PC-3 (cell line): Measurements from ENCODE around the gene RRM2. TPM values are rescaled to one million over a fixed set of nuclear protein-coding genes. Genes with fewer than 3 reads are reported as not detected.

Experiments
- ATAC-seq: fragments of 200-7000 bp; cut with Tn5 transposase; 2 replicates; pipeline ENCODE4 v1.9.1; 2020; ENCODE audit warnings: mild to moderate bottlenecking, moderate library complexity
- BruUV-seq: library from RNA; stranded (reverse); fragments of 400-500 nt; replicated peaks from 2 replicates; lab custom pipeline; 2021; lab: Mats Ljungman, UMichigan
- CTCF ChIA-PET: fragments of 300-600 bp; sonication (Branson Sonifier 250); formaldehyde crosslinking; loops from one replicate; lab custom pipeline; 2022; ENCODE audit warnings: antibody characterized with exemption; lab: Charles Lee
- POLR2A ChIA-PET: fragments of 300-600 bp; sonication (Branson Sonifier 250); formaldehyde crosslinking; loops from one replicate; lab custom pipeline; 2022; ENCODE audit warnings: antibody characterized with exemption; ENCODE audit not compliant: unreplicated experiment; lab: Charles Lee
- DNase-seq: peaks from one replicate; pipeline ENCODE4 v3.0.0-alpha.2; 2015
- H2AFZ ChIP-seq: fragments of 300-600 bp; sonication (generic); 2 replicates; pipeline ENCODE4 v1.6.0; 2016; ENCODE audit warnings: antibody characterized with exemption, low read length
- H3F3A ChIP-seq: fragments of 300-600 bp; sonication (generic); one replicate; pipeline ENCODE4 v1.6.0; 2017; ENCODE audit warnings: antibody characterized with exemption, low read length, control low read depth, mild to moderate bottlenecking; ENCODE audit not compliant: unreplicated experiment
- H3K27ac ChIP-seq: fragments of 300-600 bp; sonication (generic); 2 replicates; pipeline ENCODE4 v1.5.1; 2016; ENCODE audit warnings: mild to moderate bottlenecking, low read length
- H3K27me3 ChIP-seq: fragments of 300-600 bp; sonication (generic); 2 replicates; pipeline ENCODE4 v1.6.1; 2016; ENCODE audit warnings: low read length, mixed read lengths
- H3K36me3 ChIP-seq: fragments of 300-600 bp; sonication (generic); 2 replicates; pipeline ENCODE4 v1.6.1; 2016; ENCODE audit warnings: low read depth, mixed run types, low read length, mixed read lengths
- H3K4me1 ChIP-seq: fragments of 300-600 bp; sonication (generic); 2 replicates; pipeline ENCODE4 v1.5.1; 2016; ENCODE audit warnings: low read length; ENCODE audit not compliant: insufficient read depth
- H3K4me2 ChIP-seq: fragments of 300-600 bp; sonication (generic); 2 replicates; pipeline ENCODE4 v1.6.0; 2016; ENCODE audit warnings: low read length
- H3K4me3 ChIP-seq: fragments of 300-600 bp; sonication (generic); 2 replicates; pipeline ENCODE4 v1.5.1; 2016; ENCODE audit warnings: mild to moderate bottlenecking, low read length, mixed read lengths
- H3K79me2 ChIP-seq: fragments of 300-600 bp; sonication (generic); 2 replicates; pipeline ENCODE4 v1.6.1; 2017; ENCODE audit warnings: low read length, mixed read lengths
- H3K9ac ChIP-seq: fragments of 300-600 bp; sonication (generic); 2 replicates; pipeline ENCODE4 v1.6.0; 2016; ENCODE audit warnings: mild to moderate bottlenecking, low read length
- H3K9me2 ChIP-seq: fragments of 300-600 bp; sonication (generic); replicated peaks from 2 replicates; pipeline ENCODE4 v1.6.1; 2016; ENCODE audit warnings: mixed run types, low read length, mixed read lengths
- H3K9me3 ChIP-seq: fragments of 300-600 bp; sonication (generic); 2 replicates; pipeline ENCODE4 v1.6.1; 2016; ENCODE audit warnings: low read length, mixed read lengths
- H4K20me1 ChIP-seq: fragments of 300-600 bp; sonication (generic); 2 replicates; pipeline ENCODE4 v1.6.1; 2016; ENCODE audit warnings: low read length, mixed read lengths
- CTCF ChIP-seq: fragments of 300-600 bp; sonication (generic); conservative IDR thresholded peaks from 2 replicates; pipeline ENCODE4 v1.5.1; 2017; ENCODE audit warnings: antibody characterized with exemption, low read depth, mild to moderate bottlenecking, low read length
- EZH2 ChIP-seq: fragments of 300-600 bp; sonication (generic); IDR thresholded peaks from one replicate; pipeline ENCODE4 v1.6.1; 2017; ENCODE audit warnings: antibody characterized with exemption, mild to moderate bottlenecking, low read length; ENCODE audit not compliant: unreplicated experiment
- EZH2phosphoT487 ChIP-seq: fragments of 300-600 bp; sonication (generic); IDR thresholded peaks from 2 replicates; pipeline ENCODE4 v1.6.1; 2018; ENCODE audit warnings: mild to moderate bottlenecking, antibody characterized with exemption, low read length, borderline replicate concordance
- intact Hi-C: fragments of 100-400 bp; cut with micrococcal nuclease; formaldehyde crosslinking; loops from 2 replicates; pipeline ENCODE4 v1.9.0; 2023
- total RNA-seq: library from RNA; depleted of rRNA; stranded (reverse); fragments of >200 nt; gene quantifications from 2 replicates; pipeline ENCODE4 v1.2.3, GENCODE V29; 2014

Gene RRM2
- total RNA-seq, 1 experiment from 2014 or later, result 282 TPM

GRCh38 chr2:10169053-10169578, 46.6 kb downstream of the RRM2 start:
- BruUV-seq, result no TSS peak
- Histone ChIP-seq H3K4me2 (no peak overlapping the region), H3K4me1 (peaks cover 14% of the 10 kb centered on the region), H3K36me3 (no peaks in the 10 kb centered on the region), H4K20me1 (no peaks in the 10 kb centered on the region), H3F3A (no peaks in the 10 kb centered on the region), H3K9ac (no peak overlapping the region), H3K27me3 (no peaks in the 10 kb centered on the region), H3K79me2 (no peaks in the 10 kb centered on the region), H3K4me3 (no peak overlapping the region), H2AFZ (no peak overlapping the region), H3K9me2 (no peaks in the 10 kb centered on the region), H3K27ac (no peak overlapping the region), H3K9me3 (no peaks in the 10 kb centered on the region)
- ChIA-PET POLR2A (no interaction called here), CTCF (no interaction called here)
- DNase-seq, result peak; percentile 11
- TF ChIP-seq EZH2phosphoT487, result no peak
- TF ChIP-seq EZH2, result no peak
- peak; percentile 18; the same call in 1 of the 2 replicates for TF ChIP-seq CTCF
- intact Hi-C loops, result no loop called here
- no peak; the same call in 1 of the 2 replicates for ATAC-seq

DNA sequence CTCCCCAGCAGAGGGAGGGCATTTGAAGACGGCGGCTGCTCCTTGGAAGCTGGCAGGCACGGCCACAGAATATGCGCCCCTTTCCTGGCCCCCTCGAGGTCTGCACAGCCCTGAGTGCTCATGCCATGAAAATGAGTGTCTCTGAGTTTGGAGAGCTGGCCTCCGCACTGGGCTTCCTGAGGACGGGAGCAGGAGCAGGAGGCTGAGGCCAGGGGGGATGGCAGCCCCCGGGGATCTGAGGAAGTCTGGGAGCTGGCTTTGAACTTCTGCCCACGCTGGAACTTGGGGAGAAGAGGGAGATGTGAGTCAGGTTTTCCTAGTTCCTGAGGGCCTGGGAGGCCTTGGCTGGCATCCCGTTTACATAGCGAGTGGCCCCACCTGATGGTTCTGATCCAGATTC, 47.0 kb downstream of the RRM2 start:
- Histone ChIP-seq H3K79me2 (no peaks in the 10 kb centered on the region), H3K27me3 (no peaks in the 10 kb centered on the region), H3F3A (no peaks in the 10 kb centered on the region), H3K9ac (no peak overlapping the region), H3K9me2 (no peaks in the 10 kb centered on the region), H3K4me3 (no peak overlapping the region), H4K20me1 (no peaks in the 10 kb centered on the region), H3K4me2 (no peak overlapping the region), H2AFZ (no peak overlapping the region), H3K36me3 (no peaks in the 10 kb centered on the region), H3K9me3 (no peaks in the 10 kb centered on the region), H3K27ac (no peak overlapping the region), H3K4me1 (peaks cover 14% of the 10 kb centered on the region)
- CTCF ChIA-PET, result no interaction called here
- BruUV-seq, result no TSS peak
- intact Hi-C loops, result no loop called here
- no peak for DNase-seq
- no peak for TF ChIP-seq CTCF
- no peak for TF ChIP-seq EZH2phosphoT487
- no peak for TF ChIP-seq EZH2
- POLR2A ChIA-PET, result no interaction called here
- ATAC-seq, result peak; percentile 16; the same call in 1 of the 2 replicates

DNA sequence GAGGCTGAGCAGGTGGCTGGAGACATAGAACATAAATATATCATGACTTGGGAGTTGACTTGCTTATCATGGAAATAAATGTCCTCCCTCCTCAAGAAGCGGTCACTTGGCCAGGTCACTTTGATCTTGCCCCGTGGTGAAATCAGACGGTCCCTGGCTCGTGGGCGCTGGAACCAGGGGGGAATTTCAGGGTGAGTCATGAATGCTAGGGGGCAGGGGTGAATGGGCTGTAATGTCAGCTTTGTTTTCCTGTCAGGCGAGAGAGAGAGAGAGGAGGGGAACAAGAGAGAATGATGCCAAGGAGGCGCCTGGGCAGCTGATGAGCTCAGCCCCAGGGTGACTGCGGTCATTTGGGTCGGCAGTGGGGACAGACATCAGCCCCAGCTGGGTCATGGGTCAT, 47.7 kb downstream of the RRM2 start:
- no peak overlapping the region for H3K4me2 ChIP-seq
- no peak overlapping the region for H3K4me3 ChIP-seq
- no peak overlapping the region for H2AFZ ChIP-seq
- intact Hi-C loops, result no loop called here
- no peaks in the 10 kb centered on the region for H4K20me1 ChIP-seq
- TF ChIP-seq EZH2, result no peak
- TF ChIP-seq EZH2phosphoT487, result no peak
- TF ChIP-seq CTCF, result no peak
- DNase-seq, result peak; percentile 12
- no peaks in the 10 kb centered on the region for H3K9me3 ChIP-seq
- H3K79me2 ChIP-seq, result no peaks in the 10 kb centered on the region
- no peak overlapping the region for H3K9ac ChIP-seq
- peaks cover 14% of the 10 kb centered on the region for H3K4me1 ChIP-seq
- no peaks in the 10 kb centered on the region for H3K27me3 ChIP-seq
- ChIA-PET POLR2A (no interaction called here), CTCF (no interaction called here)
- no peak overlapping the region for H3K27ac ChIP-seq
- no peaks in the 10 kb centered on the region for H3K36me3 ChIP-seq
- peak; percentile 51 for ATAC-seq
- no peaks in the 10 kb centered on the region for H3K9me2 ChIP-seq
- BruUV-seq, result no TSS peak
- no peaks in the 10 kb centered on the region for H3F3A ChIP-seq
